Neural crest cell (in vitro differentiated cells): Measurements from ENCODE around the gene TBC1D16. TPM values are rescaled to one million over a fixed set of nuclear protein-coding genes. Genes with fewer than 3 reads are reported as not detected.
A peak's percentile ranks its signal among the peaks of the same experiment; 100 is the strongest.

ENCODE experiments used
- DNase-seq: peaks from one replicate; pipeline ENCODE4 v3.0.0; 2021; ENCODE audit warnings: low read depth, mixed read lengths, low spot score
- H3K27ac Mint-ChIP-seq: one replicate; pipeline ENCODE4 v1.8.0; 2021; ENCODE audit warnings: mild to moderate bottlenecking, mixed read lengths; ENCODE audit not compliant: unreplicated experiment
- H3K27me3 Mint-ChIP-seq: 2 replicates; pipeline ENCODE4 v1.8.0; 2021; ENCODE audit warnings: low read depth, mild to moderate bottlenecking, mixed read lengths
- H3K36me3 Mint-ChIP-seq: 2 replicates; pipeline ENCODE4 v1.8.0; 2021; ENCODE audit warnings: low read depth, mild to moderate bottlenecking, mixed read lengths
- H3K4me1 Mint-ChIP-seq: 2 replicates; pipeline ENCODE4 v1.8.0; 2021; ENCODE audit warnings: mixed read lengths
- H3K4me3 Mint-ChIP-seq: one replicate; pipeline ENCODE4 v1.8.0; 2021; ENCODE audit warnings: mild to moderate bottlenecking, mixed read lengths
- H3K9me3 Mint-ChIP-seq: 2 replicates; pipeline ENCODE4 v1.8.0; 2021; ENCODE audit warnings: mixed read lengths
- CTCF ChIP-seq: fragments of 200-600 bp; sonication (generic); conservative IDR thresholded peaks from 2 replicates; pipeline ENCODE4 v1.5.0; 2021; ENCODE audit warnings: antibody characterized with exemption, mild to moderate bottlenecking
- total RNA-seq: library from RNA; stranded (reverse); gene quantifications from 2 replicates; pipeline ENCODE4 v1.2.1, GENCODE V29; 2021

Gene TBC1D16
- total RNA-seq, 1 donor from 2014 or later, result 96.2 TPM

GRCh38 chr17:79930877-79931816 lies 104.5 kb downstream of the TBC1D16 start:
- Mint-ChIP-seq H3K27me3 (peaks cover 49% of the 10 kb centered on the region), H3K4me3 (peak overlapping the region; percentile 80), H3K9me3 (no peaks in the 10 kb centered on the region), H3K27ac (no peak overlapping the region), H3K4me1 (peaks cover 35% of the 10 kb centered on the region), H3K36me3 (peaks cover 2% of the 10 kb centered on the region)
- DNase-seq, result no peak
- no peak for TF ChIP-seq CTCF

- peak overlapping the region; percentile 80 for H3K4me3 Mint-ChIP-seq
- no peak for TF ChIP-seq CTCF
- no peak overlapping the region for H3K27ac Mint-ChIP-seq
- DNase-seq, result no peak
- peaks cover 49% of the 10 kb centered on the region for H3K27me3 Mint-ChIP-seq
- H3K9me3 Mint-ChIP-seq, result no peaks in the 10 kb centered on the region
- peaks cover 2% of the 10 kb centered on the region for H3K36me3 Mint-ChIP-seq
- peaks cover 32% of the 10 kb centered on the region for H3K4me1 Mint-ChIP-seq
These were observed 105.4 kb downstream of the TBC1D16 start for GRCh38 chr17:79930062-79930876.

- Mint-ChIP-seq H3K27ac (no peak overlapping the region), H3K4me1 (peaks cover 32% of the 10 kb centered on the region), H3K27me3 (peaks cover 49% of the 10 kb centered on the region), H3K36me3 (peaks cover 2% of the 10 kb centered on the region), H3K4me3 (peak overlapping the region; percentile 82), H3K9me3 (no peaks in the 10 kb centered on the region)
- DNase-seq, result no peak
- TF ChIP-seq CTCF, result no peak
These were observed 106.2 kb downstream of the TBC1D16 start for GRCh38 chr17:79929257-79930061.

GRCh38 chr17:79928502-79929256 lies 107.0 kb downstream of the TBC1D16 start:
- TF ChIP-seq CTCF, result no peak
- Mint-ChIP-seq H3K27ac (no peak overlapping the region), H3K27me3 (peaks cover 48% of the 10 kb centered on the region), H3K4me1 (peaks cover 29% of the 10 kb centered on the region), H3K36me3 (peaks cover 2% of the 10 kb centered on the region), H3K4me3 (peak overlapping the region; percentile 82), H3K9me3 (no peaks in the 10 kb centered on the region)
- DNase-seq, result no peak
